Ovary (tissue), 3 donors: Measurements from ENCODE around the gene TBXA2R.

Experiments used
- EP300 ChIP-seq: sonication (generic); formaldehyde crosslinking; IDR thresholded peaks from one replicate; pipeline ENCODE4 v1.6.1; 2017; ENCODE audit warnings: antibody characterized with exemption
- POLR2A ChIP-seq: fragments of 450-650 bp; IDR thresholded peaks from one replicate; pipeline ENCODE4 v1.6.1; 2017; ENCODE audit warnings: antibody characterized with exemption, mild to moderate bottlenecking, moderate library complexity
- TF ChIP-seq, protein P1 (sequence below), 3 donors: fragments of 450-650 bp in 2 of 3; fragments of 200-600 bp in 1 of 3; IDR thresholded peaks; one replicate each; pipeline versions ENCODE4 v1.5.1 to v1.8.0; 2016 to 2022; ENCODE audit warnings: antibody characterized with exemption in 3 of 3, mild to moderate bottlenecking in 1 of 3
- donor health status: DM: no; HTN: no; CAD: no.

- TF ChIP-seq, protein P1, sequence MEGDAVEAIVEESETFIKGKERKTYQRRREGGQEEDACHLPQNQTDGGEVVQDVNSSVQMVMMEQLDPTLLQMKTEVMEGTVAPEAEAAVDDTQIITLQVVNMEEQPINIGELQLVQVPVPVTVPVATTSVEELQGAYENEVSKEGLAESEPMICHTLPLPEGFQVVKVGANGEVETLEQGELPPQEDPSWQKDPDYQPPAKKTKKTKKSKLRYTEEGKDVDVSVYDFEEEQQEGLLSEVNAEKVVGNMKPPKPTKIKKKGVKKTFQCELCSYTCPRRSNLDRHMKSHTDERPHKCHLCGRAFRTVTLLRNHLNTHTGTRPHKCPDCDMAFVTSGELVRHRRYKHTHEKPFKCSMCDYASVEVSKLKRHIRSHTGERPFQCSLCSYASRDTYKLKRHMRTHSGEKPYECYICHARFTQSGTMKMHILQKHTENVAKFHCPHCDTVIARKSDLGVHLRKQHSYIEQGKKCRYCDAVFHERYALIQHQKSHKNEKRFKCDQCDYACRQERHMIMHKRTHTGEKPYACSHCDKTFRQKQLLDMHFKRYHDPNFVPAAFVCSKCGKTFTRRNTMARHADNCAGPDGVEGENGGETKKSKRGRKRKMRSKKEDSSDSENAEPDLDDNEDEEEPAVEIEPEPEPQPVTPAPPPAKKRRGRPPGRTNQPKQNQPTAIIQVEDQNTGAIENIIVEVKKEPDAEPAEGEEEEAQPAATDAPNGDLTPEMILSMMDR (IDR thresholded peaks at IDR 0.05) = no peak
- TF ChIP-seq POLR2A (no peak), EP300 (no peak)
These were observed 1.3 kb downstream of the TBXA2R start for GRCh38 chr19:3605361-3605760.
